NCI-H1417 (cell line): ENCODE results near the gene PAOX.
A peak's percentile ranks its signal among the peaks of the same experiment; 100 is the strongest.
"Not testable (repeated sequence)": the region's sequence is repeated elsewhere in the genome, so short reads cannot be mapped to it uniquely, and the experiment has no call there.

Experiments
- DNase-seq, 3 experiments: peaks; one replicate each; lab custom pipeline; 2025; lab: John Stamatoyannopoulos, UW

Gene PAOX

DNA sequence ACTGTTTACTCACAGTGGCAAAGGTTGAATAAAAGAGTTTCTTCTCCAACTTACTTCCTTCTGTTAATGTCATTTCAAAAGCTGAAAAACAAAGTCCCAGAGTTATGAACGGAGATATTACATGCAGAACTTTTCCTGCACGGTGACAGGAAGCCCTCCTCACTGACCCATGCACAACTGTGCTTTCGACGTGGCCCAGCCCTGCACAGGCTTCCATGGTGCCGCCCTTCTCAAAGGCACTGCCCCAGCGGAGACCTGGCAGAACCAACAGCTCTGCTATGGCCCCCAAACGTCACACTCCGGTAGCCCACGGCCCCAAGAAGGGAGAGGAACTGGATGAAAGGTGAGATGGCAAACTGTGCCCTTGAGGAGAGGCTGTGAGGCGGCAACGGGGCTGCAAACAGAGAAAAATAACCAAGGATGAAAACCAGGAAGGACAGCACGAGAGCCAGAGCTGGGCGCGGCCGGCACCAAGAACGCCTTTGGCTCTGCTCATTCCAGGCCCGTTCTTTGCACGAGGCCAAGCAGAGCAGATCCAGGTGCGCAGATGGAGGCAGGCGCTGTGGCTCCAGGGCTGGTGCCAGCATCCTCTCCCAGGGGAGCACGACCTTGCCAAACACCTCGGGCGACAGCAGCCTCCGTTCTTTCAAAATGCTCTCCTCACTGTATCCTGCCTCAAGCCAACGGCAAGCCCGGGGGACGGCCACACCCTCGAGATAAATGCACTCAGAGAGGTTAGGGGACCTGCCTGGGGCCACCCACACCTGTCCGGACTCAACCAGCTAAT lies 14.2 kb upstream of the PAOX start:
- no peak for DNase-seq

DNA sequence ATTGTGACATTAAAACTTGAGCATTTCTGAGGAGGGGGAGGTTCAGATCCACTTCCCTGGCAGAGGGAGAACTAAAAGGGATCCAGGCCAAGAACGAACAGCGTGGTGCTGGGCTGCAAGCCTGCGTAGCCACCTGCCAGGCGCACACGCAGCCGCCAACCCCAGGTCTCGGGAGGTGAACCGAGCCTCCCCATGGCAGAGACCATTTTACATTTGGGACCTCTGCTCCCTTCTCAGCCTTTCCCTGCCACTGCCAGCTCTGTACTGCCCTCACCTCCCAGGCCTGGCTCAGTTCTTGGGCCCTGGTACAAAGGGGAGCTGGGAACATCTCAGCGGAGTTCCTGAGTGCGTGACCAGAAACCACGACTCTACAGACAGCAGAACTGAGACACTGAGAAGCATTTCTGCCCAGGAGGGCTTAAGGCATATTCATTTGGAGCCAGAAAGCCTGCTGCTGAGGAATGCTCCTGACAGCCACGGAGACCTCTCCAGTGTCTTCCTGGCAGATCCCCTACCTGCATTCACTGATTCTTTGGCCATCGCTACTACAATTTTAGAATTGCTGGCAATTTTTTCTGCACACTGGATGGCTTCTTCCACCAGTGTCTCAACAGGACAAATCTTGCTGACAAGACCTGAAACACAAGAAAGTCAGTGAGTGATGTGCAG lies 13.5 kb upstream of the PAOX start:
- DNase-seq: no peak

DNA sequence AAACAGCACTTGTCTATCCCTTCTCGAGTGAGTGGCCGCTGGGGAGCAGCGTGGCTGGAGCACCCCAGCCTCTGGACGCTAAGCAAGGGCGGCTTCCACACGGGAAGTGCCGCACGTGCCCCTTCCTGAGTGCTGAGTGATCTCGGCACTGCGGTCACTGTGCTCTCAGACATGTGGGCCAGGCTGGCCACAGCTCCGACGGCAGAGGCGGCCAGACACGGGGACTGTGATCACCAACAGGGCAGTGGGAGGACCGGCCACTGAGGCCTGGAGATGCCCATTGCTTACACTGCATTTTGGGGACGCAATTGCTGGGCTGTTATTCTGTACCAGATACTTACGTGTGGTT lies 13.0 kb upstream of the PAOX start:
- no peak for DNase-seq

DNA sequence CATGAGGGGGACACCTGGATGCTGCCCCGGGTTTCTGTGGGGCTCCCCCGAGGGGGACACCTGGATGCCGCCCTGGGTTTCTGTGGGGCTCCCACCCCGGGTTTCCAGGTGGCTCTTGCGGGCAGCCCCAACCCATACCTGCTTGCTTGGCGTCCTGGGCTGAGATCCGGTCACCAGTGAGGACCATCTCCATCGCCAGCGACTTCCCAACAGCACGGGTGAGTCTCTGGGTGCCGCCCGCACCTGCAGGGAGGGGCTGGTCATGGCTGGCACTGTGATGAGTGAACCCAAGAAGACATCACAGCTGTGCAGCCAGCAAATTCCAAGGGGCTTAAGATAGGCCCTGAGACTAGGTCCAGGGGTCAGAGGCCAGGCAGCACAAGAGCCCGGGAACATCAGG lies 12.3 kb upstream of the PAOX start:
- no peak for DNase-seq

DNA sequence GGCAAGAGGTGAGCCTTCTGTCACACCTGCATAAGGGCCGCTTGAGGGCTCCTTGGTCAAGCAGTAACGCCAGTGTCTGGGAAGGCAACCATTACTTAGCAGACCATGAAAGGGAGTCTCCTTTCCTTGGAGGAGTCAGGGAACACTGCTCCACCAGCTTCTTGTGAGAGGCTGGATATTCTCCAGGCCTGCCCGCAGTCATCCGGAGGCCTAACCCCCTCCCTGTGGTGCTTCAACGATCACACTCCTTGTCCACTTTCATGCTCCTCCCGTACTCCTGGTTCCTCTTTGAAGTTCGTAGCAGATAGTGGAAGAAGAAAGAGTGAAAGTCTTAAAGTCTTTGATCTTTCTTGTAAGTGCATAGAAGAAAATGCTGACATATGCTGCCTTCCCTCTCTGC lies 11.6 kb upstream of the PAOX start:
- not testable (repeated sequence) for DNase-seq

DNA sequence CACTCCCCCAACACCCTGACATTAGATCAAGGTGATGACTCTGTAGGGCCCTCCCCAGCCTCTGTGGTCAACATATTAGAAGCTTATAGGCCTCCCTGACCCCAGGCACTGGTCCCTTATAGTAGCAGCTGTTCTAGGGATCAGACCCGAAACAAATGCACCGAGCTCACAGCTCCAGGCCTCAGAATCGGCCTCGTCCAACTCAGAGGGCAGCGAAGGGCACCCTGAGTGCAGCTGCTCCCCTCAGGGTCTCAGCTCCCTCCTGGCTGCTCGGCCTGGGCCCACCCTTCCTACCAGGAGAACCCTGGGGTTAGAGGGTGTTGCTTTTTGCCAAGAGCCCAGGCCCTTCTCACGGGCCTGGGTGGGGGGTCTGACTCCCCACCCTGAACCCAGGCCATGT lies 10.9 kb upstream of the PAOX start:
- DNase-seq: no peak

DNA sequence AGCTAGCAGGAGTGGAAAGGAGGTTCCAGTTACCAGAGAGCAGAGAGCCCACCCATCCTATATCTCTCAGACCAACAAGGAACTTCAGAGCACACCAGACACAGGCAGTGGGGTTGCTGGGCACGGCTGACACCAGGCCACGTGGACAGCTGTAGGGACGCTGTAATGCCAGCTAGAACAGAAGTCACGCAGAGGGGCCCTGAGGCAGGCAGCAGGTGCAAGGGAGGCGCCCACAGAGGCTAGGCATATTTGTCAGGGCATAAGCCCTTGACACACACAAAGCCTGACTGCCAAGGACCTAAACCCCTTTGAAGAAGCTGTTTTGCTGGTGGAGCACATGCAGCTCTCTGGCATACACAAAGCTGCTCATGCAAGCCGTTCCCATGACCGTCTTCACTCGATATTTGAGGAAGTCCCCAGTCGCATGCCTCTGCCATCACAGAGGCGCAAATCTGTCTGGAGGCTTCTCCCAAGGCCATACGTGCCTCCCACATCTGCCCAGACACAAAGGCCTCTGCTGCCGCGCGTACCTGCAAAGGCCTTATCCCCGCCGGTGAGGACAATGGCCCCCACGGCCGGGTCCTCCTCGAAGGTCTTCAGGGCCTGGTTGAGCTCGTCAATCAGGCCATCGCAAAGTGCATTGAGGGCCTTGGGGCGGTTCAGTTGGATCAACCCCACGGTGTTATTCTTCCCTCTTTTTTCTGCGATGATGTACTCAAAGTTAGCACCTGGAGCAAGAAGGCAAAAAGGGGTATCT lies 8.9 kb upstream of the PAOX start:
- no peak for DNase-seq

DNA sequence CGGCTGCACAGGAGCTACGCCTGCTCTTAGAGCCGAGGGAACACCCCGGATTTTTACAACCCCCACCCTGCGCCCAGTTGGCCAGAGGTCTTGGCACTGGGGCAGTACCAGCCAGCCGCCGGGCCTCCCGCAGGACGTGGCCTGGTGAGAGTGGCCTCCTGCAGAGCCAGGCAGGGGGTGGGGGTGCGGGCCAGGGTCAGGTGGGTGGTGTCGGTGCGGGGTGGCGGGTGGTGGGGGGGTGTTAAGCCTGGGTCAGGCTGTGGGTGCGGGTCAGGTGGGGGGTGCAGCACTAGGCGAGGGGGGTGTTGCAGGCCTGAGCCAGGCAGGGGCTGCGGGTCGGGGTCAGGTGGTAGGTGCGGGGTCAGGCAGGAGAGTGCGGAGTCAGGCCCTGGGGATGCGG lies 6.6 kb upstream of the PAOX start:
- no peak for DNase-seq

DNA sequence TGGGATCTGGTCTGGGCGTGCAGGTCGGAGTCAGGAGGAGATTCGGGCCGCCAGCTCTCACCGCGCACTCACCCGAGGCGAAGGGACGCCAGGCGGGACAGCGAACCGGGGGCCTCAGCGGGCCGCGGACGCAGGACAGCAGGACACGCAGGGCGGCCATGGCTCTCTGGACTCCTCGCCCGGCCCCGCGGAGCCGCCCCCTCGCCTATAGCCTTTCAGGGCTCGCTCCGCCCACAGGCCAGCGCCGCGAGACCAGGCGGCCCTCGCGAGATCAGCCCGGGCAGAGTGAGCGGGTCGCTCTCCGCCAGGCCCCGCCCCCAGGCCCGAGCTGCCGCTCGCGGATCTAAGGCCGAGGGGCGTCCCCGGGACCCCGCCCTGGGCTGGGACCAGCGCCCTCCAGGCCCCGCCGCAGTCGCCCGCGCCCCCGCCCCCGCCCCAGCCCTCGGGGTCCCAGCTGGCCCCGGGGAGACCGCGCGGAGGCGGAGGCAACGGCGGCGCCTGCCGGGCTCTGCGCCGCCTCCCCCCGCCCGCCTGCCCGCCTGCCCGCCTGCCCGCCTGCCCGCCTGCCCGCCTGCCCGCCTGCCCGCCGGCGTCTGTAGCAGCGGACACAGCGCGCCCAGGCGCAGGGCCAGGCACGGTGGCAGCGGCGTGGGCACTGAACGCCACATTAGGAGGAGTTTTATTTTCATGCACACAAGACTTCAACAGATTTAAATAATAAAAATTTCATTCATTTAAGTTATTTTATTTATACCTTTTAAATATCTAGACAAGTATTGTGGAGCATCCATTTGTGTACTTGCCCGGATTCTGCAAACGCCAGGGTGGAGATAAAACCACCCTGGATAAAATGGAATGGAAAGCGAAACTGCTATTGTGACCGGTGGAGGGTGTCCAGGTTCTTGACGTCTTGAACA lies 5.6 kb upstream of the PAOX start, which contains the start of gene ECHS1:
TSS of gene ECHS1 (minus strand) at position 181 of the 917 bp plus-strand sequence. CDS start at position 160, 21 bp downstream.
- peak; percentile 83 to 90 (median 87) for DNase-seq

DNA sequence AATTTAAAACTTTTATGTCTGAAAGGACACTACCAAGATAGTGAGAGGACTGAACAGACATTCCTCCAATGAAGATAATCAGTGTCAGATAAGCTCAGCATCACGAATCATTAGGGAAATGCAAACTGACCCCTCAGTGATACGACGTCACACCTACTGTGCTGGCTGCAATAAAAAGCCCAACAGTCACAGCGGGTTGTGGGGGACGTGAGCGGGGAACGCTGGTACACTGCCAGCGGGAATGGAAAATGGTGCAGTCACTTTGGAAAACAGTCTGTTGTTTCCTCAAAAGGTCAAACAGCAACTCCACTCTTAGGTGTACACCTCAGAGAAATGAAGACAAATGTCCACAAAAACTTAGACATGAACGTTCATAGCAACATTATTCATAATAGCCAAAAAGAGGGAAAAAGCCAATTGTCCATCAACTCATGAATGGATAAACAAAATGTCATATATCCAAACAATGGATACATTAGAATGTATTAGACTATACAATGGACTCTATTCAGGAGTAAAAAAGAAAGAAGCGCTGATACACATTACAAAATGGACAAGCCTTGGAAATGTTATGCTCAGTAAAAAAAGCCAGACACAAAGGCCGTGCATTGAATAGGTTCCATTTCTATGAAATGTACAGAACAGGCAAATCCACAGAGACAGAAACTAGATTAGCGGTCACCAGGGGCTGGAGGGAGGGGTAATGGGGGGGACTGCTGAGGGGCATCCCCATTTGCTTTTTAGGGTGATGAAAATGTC lies 3.5 kb upstream of the PAOX start:
- no peak for DNase-seq

DNA sequence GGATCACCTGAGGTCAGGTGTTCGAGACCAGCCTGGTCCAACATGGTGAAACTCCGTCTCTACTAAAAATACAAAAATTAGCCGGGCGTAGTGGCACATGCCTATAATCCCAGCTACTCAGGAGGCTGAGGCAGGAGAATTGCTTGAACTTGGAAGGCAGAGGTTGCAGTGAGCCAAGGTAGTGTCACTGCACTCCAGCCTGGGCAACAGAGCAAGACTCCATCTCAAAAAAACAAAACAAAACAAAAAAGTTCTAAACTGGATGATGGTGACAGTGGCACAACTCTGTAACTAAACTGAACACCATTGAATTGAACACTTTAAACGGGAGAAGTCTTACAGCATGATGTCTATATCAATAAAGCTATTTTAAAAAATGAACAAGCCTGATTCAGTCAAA lies 2.9 kb upstream of the PAOX start:
- DNase-seq: not testable (repeated sequence)

DNA sequence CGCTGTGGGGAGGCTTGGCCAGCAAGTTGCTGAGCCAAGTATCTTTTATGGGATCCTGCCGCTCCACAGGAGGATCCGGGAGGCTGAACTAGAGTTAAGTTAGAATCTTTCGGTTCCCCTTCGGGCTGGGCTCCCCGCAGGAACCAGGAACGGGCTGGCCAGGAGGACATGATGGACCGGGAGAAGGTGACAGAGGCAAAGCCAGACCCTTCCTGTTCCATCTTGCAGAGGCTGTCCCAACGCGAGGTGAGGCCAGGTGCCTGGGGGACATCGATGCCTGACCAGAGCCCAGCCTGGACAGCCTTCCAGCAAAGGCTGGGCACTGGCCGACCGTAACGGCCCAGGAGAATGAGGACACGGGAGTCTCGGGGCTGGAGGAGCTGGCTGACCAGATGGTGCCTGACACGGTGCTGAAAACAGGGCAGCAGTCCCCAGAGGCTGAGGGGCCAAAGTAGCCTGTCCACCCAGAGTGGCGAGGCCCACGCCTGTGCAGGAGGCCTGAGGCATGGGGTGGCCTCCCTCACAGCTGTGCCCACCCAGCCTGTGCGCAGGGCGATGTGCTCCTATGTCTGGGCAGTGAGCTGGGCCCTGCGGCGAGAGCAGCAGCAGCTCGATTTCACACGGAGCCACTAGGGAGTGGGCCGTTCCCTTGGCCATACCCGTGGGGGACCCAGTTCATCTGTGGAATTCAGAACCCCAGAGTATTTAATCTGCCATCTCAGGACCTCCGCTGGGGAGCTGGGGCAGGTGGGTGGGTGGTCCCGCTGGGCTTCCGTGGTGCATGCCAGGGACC lies 1.8 kb upstream of the PAOX start:
- DNase-seq: no peak

DNA sequence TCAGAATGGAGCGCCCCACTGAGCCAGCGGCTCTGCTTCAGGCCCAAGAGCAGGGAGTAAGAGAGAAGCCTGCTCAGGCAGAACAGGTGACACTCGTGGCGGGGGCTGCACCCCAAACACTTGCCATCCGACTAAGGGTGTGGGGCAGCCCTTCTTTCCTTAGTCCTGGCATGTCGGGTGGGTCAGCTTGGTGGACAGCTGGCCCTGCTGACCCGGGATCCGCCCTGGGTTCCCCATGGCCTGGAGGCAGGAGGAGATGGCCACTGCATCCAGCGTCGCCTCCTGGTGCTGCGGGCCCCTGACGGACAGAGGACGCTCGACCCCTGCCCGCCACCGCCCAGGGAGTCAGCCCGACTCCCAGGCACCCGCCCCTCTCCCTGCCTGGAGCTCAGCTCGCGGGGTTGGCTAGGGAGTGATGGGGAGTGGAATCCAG lies 1.2 kb upstream of the PAOX start:
- DNase-seq: no peak

DNA sequence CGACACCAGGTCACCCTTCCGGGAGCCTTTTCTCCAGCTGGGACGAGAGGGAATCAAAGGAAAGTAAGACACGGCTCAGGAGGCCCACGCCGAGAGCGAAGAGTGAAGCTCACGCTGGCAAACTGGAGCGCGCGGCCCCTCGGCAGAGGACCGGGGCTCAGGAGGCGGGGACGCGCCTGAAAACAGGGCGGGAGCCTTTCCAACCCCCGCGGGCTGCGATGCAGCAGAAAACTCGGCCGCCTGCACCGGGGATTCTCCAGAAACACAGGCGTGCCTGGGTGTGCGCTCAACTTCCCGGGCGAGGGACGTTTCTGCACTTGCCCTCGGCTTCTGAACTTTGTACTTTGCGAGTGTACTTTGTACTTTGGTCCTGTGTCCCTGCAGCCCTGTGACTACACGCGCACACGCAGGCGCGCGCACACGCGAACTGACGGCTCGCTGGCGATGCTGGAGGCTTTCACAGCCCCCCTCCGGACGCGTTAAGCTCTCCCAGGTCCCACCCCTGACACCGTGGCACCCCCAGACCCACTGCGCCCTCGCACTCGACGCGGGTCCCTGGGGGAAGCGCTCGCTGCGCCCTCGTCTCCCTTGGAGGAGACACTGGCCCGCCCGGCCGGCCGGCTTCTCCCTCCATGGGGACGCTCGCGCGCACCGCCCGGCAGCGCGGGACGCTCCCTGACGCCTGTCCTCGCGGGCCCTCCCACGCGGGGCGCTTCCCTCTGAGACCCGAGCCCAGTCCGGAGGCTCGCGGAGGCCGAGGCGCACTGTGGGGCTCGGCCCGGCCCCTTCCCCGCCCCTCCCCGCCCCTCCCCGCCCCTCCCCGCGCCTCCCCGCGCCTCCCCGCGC lies 588 bp upstream of the PAOX start:
- DNase-seq: peak in 2 of 3 experiments; percentile 59 to 60

DNA sequence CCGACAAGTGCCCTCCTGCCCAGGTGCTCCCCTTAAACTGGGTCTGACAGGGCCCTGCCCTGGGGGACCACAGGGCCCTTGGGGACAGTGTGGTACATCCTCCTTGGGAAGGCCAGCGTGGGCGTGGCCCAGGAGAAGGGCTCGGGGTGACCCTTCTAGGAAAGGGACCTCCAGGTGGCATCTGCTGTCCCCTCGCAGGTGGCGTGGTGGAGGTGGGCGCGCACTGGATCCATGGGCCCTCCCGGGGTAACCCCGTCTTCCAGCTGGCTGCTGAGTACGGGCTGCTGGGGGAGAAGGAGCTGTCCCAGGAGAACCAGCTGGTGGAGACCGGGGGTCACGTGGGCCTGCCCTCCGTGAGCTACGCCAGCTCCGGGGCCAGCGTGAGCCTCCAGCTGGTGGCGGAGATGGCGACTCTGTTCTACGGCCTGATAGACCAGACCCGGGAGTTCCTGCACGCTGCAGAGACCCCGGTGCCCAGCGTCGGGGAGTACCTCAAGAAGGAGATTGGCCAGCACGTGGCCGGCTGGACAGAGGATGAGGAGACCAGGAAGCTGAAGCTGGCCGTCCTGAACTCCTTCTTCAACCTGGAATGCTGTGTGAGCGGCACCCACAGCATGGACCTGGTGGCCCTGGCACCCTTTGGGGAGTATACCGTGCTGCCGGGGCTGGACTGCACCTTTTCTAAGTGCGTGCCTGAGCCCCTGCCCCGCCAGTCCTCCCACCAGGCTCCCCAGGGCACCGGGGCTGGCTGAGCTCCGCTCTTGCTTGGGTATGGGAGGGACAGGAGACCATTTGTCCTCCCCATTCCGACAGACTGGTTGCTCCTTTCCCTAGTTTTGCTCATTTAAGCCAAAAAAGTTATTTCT lies 972 bp downstream of the PAOX start:
- DNase-seq: no peak

DNA sequence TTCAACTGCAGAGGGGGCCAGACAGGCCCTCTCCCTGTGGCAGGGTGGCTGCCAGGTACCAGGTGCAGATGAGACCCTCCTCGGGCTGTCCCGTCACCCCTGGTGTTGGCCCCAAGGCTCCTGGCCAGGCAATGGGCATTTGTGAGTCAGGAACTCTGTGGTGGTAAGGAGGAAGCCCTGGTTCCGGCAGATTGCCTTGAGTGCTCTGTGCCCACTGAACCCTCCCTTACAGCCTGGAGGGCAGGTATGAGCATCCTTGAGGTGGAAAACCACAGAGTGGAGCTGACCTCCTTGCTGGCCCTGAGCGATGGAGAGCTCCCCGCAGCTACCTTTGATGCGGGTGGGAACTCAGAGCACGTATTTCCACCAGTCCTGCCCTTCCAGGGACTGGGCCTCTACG lies 2.0 kb downstream of the PAOX start:
- no peak for DNase-seq

DNA sequence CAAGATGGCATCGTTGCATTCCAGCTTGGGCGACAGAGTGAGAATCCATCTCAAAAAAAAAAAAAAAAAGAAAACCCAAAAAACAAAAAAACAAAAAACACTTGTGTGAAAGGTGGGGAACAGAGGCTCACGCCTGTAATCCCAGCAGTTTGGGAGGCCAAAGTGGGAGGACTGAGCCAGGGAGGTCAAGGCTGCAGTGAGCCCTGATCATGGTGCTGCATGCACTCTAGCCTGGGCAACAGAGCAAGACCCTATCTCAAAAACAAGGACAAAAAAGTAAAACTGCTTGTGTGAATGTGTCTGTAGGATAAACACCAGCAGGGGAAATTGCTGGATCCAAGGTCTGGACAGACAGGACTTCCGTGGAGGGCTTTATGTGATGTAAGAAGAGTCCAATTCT lies 4.5 kb downstream of the PAOX start:
- no peak for DNase-seq

DNA sequence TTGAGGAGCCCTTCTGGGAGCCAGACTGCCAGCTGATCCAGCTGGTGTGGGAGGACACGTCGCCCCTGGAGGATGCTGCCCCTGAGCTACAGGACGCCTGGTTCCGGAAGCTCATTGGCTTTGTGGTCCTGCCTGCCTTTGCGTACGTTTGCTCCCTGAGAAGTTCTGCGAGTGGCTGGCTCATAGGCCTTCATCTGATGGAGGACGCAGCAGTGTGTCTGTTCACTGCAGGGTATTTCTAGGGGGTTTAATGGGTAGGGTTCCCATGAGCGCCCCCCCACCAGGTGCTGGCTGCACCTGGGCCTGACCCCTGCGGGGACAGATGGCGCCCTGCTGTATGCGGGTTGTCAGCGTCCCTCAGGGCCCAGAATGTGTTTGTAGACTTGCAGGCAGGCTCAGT lies 5.0 kb downstream of the PAOX start:
- no peak for DNase-seq
